ENCODE measurements around the gene RABEP2.
"Not testable (repeated sequence)": the region's sequence is repeated elsewhere in the genome, so short reads cannot be mapped to it uniquely, and the experiment has no call there.

Gene RABEP2, protein sequence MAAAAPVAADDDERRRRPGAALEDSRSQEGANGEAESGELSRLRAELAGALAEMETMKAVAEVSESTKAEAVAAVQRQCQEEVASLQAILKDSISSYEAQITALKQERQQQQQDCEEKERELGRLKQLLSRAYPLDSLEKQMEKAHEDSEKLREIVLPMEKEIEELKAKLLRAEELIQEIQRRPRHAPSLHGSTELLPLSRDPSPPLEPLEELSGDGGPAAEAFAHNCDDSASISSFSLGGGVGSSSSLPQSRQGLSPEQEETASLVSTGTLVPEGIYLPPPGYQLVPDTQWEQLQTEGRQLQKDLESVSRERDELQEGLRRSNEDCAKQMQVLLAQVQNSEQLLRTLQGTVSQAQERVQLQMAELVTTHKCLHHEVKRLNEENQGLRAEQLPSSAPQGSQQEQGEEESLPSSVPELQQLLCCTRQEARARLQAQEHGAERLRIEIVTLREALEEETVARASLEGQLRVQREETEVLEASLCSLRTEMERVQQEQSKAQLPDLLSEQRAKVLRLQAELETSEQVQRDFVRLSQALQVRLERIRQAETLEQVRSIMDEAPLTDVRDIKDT

DNA sequence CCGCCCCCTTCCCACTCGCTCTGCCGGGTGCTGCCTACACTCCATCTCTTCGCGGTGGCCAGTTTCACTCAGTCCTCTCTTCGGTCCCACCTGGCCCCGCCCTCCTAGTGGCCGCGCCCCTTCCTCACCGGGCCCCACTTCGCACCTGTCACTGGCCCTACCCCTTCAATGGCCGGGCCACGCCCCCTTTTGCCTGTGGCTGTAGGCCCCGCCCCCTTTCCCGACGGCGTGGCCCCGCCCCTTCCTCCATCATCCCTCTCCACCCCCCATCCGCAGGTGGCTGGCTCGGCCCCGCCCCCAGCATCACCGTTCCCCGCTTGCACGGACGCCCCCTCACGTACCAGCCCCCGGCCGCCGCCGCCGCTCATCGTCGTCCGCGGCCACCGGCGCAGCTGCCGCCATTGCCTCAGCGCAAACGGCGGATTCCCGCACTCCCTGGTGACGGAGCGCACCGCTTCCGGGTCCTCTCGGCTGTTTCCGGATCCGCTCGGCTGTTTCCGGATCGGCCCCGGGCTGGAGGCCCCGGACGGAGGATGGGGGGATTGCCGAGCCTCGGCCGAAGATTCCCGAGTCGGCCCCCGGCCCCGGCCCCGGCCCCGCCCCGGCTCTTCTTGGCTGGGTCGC is at the start of gene RABEP2:
Gene RABEP2 (minus strand): TSS at position 477 of the 624 bp plus-strand sequence. CDS start 75 bp downstream, at position 402.
- DNase-seq, result peak; percentile 81 to 90

DNA sequence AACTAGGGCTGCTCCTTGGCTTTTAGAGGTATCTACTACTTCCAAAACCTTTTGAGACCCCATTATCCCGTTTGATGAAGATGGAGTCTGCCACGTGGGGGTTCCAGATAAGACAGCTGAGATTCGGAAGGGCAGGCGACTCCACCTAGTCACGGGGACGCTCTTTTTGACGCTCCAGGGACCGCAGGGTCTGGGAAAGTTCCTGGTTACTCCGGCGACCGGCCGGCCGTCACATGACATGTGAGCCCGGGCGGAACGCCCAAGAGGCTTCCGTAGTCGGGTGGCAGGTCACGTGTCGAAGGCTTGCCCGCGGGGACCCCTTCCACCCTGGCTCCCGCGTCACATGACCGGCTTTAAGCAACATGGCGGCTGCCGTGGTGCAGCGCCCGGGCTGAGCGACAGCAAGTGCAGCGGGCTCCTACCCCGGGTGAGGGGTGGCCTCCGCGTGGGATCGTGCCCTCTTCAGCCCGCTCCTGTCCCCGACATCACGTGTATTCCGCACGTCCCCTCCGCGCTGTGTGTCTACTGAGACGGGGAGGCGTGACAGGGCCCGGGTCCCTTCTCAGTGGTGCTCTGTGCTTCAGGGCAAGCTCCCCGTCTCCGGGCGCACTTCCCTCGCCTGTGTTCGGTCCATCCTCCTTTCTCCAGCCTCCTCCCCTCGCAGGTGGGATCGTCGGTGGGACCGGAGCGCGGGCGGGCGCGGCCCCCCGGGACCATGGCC is 49.6 kb upstream of the RABEP2 start, which contains the start of gene SPNS1:
Gene SPNS1 (plus strand): TSS at position 342 of the 721 bp plus-strand sequence. CDS start 374 bp downstream, at position 716.
- peak; percentile 93 to 96 for DNase-seq

DNA sequence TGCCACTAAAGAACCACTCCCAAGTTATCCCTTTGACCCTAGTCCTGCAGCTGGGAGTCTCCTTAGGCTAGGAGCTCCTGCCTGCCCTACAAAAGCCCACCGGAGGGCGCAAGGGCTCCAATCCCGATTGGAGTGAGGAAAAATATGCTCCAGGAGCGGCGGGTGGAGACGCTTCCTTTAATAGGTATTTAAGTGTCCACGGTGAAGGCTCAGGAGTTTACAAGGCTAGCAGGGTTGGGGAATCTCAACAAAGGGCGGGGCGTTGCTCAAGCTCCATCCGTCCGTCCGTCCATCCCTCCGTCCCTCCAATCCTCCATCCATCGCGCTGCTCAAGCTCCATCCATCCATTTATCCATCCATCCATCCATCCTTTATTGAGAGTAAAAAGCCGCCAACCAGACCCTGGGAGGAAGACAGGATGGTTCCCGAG is 49.0 kb upstream of the RABEP2 start:
- DNase-seq, result peak; percentile 59 to 81

DNA sequence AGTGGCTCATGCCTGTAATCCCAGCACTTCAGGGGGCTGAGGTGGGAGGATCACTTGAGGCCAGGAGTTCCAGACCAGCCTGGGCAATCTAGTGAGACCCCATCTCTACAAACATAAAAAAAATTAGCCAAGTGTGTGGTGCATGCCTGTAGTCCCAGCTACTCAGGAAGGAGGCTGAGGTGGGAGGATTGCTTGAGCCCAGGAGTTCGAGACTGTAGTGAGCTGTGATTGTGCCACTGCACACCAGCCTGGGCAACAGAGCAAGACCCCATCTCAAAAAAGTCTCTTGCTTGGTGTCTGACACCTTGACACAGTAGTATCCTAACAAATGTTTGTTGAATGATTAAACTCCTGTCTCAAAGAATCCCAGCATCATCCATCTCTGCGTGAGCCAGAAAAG is 44.7 kb upstream of the RABEP2 start:
- not testable (repeated sequence) for DNase-seq

DNA sequence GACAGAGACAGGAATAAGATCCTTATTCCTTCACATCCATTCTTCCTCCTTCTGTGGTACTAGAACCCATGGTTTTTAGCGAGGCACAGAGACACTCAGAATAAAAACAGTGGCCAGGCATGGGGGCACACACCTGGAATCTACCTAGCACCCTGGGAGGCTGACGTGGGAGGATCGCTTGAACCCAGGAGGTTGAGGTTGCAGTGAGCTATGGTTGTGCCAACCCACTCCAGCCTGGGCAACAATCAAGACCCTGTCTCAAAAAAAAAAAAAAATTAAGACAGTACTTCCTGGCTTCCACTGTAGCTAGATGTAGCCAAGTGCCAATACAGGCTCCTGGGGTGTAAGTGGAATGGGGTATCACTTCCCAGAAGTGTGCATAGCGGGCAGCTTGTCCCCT is 42.1 kb upstream of the RABEP2 start:
- DNase-seq, result no peak

DNA sequence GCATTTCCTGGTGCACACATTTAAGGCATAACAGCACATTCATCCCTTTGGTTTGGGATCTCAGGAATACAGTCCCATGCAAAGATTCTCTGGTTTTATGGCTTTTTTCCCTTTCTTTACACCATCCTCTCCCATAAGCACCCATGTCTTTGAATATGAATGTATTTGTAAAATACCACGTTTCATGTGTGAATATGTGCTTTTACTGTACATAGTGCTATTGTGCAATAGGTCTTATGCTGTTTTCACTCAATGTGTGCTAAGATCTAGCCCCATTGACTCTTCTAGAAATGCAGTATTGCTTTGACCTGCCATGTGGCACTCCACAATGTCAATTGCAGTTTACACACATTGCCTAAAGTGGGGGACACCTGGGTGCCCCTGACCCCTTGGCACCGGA is 39.5 kb upstream of the RABEP2 start:
- DNase-seq, result no peak

DNA sequence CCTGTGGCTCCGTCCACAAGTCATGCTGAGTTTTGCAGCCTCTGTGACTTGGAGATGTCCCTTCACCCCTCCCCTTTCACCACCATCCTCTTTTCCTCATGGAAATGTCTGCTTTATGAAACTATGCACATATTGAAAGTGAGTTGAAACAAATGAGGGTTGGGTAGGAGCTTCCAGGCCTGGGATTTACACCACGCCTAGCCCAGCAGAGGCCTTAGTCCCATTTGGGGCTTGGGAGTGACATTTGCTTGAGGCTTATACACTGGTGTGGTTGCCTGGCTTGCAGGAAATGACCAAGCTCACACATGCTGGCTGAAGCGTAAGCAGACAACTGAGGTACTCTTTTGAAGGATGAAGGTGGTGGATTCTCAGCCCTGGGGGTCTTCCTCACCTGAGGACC is 39.0 kb upstream of the RABEP2 start:
- DNase-seq, result no peak

DNA sequence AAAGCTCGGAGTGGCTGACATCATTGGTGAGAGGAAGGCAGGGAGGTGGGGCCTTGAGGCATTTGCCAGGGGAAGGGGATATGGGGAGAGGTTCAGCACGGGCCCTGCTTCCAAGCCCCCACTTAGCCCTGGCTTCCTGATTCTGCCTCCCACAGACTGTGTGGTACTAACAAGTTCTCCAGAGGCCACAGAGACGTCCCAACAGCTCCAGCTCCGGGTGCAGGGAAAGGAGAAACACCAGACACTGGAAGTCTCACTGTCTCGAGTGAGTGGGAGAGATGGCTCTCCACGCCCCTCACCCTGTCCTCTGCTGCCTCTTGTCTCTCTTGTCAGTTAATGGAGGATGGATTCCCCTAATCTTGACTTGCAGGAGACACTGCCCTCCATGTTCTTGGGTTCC is 33.8 kb upstream of the RABEP2 start:
- DNase-seq, result no peak

DNA sequence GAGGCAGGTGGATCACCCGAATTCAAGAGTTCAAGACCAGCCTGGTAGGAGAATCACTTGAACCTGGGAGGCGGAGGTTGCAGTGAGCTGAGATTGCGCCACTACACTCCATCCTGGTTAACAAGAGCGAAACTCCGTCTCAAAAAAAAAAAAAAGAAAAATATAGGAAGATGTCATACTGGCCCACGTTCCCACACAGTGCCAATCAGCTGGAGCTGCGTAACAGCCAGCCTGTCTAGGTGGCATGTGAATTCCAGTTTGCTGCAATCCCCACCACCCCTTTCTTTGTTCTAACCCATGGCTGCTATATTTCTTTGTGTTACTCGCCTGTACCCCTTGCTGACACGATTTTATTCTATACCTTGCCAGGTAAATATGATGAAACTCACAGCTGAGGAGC is 33.2 kb upstream of the RABEP2 start:
- no peak for DNase-seq

DNA sequence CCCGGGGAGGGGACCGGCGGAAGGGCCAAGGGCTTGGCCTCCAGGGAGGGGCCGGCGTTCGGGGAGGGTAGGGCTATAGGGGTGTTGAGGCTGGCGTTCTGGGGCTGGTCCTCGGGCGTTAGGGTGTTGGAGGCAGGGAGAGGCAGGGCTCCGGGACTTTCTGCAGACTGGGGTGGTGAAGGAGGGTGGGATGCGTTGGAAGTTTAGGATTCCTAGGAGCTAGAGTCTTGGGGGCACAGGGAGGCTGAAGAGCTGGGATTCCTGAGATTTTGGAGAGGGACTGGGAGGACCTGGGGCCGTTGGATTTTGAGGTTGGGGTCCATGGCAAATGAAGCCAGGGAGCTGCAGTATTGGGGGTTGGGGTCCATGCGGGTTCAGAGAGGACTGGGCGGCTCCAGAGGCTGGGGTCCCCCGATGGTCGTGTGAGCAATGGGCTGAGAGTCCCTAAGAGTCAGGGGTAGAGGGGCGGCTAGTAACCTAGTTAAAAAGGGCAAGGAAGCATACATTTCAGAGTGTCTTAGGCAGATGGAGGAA is 26.4 kb upstream of the RABEP2 start:
- no peak for DNase-seq

DNA sequence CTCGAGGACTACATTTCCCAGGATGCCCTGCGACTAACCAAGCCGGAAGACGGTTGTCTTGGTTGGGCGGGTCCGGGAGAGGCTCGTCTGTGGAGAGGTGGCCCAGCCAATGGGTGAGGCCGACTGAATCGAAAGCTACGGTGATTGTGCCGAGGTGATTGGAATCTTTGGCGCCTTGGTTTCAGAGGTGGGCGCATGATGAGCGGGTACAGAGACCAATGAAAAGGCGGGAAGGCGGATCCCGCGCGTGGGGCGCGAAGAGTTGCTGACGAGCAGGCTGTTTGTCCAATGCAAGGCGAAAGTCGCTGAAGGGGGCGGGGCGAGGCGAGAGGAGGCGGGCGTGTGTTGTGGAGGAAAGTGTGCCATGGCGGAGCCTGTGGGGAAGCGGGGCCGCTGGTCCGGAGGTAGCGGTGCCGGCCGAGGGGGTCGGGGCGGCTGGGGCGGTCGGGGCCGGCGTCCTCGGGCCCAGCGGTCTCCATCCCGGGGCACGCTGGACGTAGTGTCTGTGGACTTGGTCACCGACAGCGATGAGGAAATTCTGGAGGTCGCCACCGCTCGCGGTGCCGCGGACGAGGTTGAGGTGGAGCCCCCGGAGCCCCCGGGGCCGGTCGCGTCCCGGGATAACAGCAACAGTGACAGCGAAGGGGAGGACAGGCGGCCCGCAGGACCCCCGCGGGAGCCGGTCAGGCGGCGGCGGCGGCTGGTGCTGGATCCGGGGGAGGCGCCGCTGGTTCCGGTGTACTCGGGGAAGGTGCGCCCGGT is 25.8 kb upstream of the RABEP2 start, which contains the start of gene NFATC2IP:
Gene NFATC2IP (plus strand): TSS at position 290 of the 762 bp plus-strand sequence. CDS start 75 bp downstream, at position 365.
- DNase-seq, result peak; percentile 100

DNA sequence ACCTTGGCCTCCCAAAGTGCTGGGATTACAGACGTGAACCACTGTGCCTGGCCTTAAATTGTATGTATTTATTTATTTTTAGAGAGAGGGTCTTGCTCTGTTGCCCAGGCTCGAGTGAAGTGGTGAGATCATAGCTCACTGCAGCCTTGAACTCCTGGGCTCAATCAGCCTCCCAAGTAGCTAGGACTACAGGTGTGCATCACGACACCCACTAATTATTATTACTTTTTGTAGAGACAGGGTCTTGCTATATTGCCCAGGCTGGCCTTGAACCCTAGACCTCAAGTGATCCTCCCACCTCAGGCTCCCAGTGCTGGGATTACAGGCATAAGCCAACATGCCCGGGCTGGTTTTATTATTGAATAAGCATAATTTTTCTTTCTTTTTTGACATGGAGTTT is 21.6 kb upstream of the RABEP2 start:
- no peak for DNase-seq

DNA sequence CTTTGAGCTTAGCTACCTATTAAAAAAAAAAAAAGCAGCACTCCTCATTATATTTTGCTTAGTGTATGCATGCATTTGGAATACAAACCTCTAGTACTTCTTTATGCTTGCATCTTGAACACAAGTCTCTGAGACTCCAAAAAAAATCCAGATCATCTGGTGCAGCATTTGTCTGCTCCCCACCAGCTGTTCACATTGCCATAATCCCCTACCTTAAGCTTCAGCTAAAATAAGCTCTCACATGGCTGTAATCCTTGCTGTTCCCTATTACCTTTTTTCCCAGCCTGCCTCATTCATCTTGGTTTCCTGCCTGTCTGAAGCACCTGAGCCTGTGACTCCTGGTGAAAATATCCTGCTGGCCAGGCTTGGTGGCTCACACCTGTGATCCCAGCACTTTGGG is 18.2 kb upstream of the RABEP2 start:
- DNase-seq, result no peak

DNA sequence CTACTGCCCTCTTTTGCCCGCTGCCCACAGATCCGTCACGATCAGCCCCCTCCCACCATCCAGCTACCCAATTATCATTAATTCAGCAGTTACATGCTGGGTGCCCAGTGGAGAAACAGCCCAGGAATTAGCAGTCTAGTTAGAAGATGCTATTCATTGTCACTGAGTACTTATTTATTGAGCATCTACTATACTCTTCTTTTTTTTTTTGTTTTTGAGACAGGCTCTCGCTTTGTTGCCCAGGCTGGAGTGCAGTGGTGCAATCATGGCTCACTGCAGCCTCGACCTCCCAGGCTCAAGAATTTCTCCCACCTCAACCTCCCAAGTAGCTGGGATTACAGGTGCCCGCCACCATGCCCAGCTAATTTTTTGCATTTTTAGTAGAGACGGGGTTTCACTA is 14.8 kb upstream of the RABEP2 start:
- not testable (repeated sequence) for DNase-seq

DNA sequence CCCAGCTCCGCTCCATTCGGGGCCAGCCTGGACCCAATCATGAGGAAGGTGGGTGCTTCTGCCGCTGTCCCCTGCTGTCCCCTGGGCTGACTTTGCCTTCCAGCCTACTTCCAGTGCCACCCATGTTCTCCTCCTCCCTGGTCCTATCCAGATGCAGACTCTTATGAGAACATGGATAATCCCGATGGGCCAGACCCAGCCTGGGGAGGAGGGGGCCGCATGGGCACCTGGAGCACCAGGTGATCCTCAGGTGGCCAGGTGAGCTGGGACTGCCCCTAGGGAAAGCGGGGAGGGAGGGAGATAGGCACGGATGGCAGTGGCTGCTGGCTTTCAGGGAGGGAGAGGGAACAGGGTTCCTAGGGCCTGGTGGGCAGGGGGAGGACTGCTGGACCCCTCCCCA is 13.7 kb upstream of the RABEP2 start:
- no peak for DNase-seq

DNA sequence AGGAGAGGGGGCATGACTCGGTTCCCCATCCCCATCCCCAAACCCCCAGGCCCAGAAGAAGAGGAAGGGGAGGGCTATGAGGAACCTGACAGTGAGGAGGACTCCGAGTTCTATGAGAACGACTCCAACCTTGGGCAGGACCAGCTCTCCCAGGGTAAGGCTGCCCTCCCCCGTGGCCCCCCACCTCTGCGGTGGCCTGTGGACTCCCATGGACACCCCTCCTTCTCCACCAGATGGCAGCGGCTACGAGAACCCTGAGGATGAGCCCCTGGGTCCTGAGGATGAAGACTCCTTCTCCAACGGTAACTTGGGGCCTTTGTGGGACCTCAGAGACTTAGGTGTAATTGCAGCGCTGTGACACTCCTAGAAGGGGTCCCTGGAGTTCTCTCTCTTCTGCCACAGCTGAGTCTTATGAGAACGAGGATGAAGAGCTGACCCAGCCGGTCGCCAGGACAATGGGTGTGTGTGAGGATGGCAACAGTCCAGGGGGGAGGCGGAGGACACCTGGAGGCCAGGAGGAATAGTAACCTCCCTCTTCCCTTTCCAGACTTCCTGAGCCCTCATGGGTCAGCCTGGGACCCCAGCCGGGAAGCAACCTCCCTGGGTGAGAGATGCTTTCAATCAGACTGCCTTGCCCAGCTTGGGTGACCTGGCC is 12.3 kb upstream of the RABEP2 start:
- DNase-seq, result no peak

DNA sequence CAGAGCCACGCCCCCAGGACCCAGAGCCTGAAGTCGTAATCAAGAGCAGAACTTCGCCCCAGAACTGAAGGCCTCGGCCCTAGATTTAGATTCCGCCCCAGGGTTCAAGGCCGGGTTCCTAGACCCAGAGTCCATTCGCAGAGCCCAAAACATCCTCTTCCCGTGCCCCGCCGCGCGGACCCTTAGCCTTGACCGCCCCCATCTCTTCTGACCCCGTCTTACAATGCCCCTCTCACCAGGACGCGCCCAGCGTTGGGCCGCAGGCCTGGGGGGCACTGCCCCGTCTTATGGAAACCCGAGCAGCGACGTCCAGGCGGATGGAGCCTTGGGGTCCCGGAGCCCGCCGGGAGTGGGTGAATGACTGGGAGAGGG is 11.7 kb upstream of the RABEP2 start:
- DNase-seq, result no peak

DNA sequence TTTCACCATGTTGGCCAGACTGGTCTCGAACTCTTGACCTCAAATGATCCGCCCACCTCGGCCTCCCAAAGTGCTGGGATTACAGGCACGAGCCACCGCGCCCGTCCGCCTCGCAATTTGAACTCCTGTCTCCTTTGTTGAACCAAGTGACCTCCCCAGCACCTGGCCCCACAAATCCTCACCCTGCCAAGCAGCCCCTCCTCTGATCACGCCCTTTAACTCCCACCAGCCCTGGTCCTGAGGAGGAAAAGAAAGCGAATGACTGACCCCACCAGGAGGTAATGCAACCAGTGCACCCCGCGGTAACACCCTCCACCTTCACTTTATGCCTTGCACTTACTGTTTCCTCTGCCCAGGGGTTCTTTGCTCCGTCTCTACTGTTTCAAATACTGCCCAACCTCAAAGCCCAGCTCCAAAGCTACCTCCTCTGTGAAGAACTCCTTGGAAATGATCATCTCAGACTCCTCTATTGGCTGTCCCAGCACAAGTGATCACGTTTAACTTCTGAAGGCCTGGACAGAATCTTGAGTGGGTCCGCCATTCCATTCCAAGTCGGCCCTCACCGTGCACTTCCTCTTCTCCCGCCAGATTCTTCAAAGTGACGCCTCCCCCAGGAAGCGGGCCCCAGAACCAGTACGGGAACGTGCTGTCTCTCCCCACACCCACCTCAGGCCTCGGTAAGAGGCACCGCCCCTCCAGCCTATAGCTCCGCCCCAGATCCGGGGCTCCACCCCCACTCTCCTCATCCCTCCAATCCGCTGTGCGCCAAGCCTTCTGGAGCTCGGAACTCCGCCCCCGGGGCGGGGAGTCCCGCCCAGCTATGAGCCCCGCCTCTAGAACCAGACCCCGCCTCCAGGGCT is 11.1 kb upstream of the RABEP2 start:
- DNase-seq, result peak in 1 of 2 experiments; percentile 22

DNA sequence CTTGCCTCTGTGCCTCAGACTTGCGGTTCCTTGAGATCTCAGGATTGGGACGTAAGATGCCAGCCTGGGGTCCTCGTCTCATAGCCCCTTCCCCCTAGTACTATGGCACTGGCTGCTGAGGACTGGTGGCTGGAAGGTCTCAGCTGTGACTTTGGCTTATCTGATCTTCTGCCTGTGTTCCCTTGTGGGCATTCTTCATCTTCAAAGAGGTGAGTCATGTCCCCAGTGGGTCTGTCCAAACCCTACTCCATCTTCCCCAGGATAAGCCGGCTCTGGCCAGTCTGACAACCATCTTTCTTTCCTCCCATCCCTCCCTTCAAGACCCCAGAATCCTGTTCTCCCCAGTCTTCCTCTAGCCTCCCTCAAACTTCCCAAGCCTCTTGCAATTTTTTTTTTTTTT is 10.3 kb upstream of the RABEP2 start:
- no peak for DNase-seq

DNA sequence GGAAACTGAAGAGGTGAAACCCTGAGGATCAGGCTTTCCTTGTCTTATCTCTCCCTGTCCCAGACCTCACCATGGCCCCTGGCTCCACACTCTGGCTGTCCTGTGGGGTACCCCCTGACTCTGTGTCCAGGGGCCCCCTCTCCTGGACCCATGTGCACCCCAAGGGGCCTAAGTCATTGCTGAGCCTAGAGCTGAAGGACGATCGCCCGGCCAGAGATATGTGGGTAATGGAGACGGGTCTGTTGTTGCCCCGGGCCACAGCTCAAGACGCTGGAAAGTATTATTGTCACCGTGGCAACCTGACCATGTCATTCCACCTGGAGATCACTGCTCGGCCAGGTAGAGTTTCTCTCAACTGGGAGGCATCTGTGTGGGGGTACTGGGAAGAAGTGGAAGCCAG is 8.1 kb upstream of the RABEP2 start:
- DNase-seq, result no peak

All from SW 1271 (cell line).